ENCODE measurements around the gene NEMF.
"Not testable (repeated sequence)": the region's sequence is repeated elsewhere in the genome, so short reads cannot be mapped to it uniquely, and the experiment has no call there.

Gene NEMF

GRCh38 chr14:49767571-49768300 lies 84.9 kb downstream of the NEMF start, which contains the start of gene KLHDC2:
Gene KLHDC2, plus strand, starts transcription at chr14:49768153. Its CDS starts 316 bp downstream, at chr14:49768469.
- TF ChIP-seq, protein P1, sequence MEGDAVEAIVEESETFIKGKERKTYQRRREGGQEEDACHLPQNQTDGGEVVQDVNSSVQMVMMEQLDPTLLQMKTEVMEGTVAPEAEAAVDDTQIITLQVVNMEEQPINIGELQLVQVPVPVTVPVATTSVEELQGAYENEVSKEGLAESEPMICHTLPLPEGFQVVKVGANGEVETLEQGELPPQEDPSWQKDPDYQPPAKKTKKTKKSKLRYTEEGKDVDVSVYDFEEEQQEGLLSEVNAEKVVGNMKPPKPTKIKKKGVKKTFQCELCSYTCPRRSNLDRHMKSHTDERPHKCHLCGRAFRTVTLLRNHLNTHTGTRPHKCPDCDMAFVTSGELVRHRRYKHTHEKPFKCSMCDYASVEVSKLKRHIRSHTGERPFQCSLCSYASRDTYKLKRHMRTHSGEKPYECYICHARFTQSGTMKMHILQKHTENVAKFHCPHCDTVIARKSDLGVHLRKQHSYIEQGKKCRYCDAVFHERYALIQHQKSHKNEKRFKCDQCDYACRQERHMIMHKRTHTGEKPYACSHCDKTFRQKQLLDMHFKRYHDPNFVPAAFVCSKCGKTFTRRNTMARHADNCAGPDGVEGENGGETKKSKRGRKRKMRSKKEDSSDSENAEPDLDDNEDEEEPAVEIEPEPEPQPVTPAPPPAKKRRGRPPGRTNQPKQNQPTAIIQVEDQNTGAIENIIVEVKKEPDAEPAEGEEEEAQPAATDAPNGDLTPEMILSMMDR (IDR thresholded peaks at IDR 0.05; ENCODE audit: control insufficient read depth, insufficient read depth, low read depth, low read length, missing control alignments): no peak

DNA sequence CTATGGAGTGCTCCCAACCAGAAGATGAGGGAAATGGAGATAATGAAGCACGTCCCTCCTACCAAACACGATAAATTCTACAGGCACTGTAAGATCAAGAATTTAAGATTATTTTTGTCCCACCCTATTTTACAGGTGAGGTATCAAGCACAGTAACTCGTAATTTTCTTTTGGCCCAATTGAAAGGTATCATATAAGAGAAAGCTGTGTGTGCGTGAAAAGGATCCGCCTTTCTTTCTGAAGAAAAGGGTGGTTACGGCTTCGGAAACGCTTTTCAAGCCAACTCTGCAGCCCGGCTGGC lies 85.4 kb downstream of the NEMF start:
- TF ChIP-seq, protein P1 (IDR thresholded peaks at IDR 0.05; ENCODE audit: control insufficient read depth, insufficient read depth, low read depth, low read length, missing control alignments): no peak
- DNase-seq (ENCODE audit: low read depth): no peak
- peak overlapping the region; percentile 93 for H3K4me3 ChIP-seq (ENCODE audit: control insufficient read depth, low read depth, low read length)

More at GRCh38 chr14:49767571-49768300, 84.9 kb downstream of the NEMF start, which contains the start of gene KLHDC2:
- peak within 1 kb of the TSS; percentile 93 for H3K4me3 ChIP-seq (ENCODE audit: control insufficient read depth, low read depth, low read length)
- DNase-seq (ENCODE audit: low read depth): peak; percentile 58

DNA sequence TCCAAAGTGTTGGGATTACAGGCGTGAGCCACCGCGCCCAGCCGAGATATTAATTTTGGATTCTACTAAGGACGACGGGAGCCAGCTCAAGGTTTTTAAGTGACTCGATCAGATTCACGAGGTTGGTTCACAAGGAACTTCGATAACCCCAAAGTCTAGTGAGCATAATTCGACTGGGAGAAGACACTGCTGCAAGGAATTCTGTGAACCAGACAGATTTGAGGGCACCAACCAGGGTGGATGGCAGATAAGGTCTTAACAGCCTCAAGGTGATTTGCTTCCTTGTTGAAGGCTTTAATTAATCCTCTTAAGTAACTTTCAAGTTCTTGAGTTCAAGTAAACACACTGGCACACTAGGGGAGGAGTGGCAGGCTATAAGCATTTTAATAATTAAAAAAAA lies 85.7 kb downstream of the NEMF start:
- H3K4me3 ChIP-seq (ENCODE audit: control insufficient read depth, low read depth, low read length): peak overlapping the region; percentile 93
- no peak for DNase-seq (ENCODE audit: low read depth)
- TF ChIP-seq, protein P1 (IDR thresholded peaks at IDR 0.05; ENCODE audit: control insufficient read depth, insufficient read depth, low read depth, low read length, missing control alignments): no peak

GRCh38 chr14:49761839-49762551 lies 90.6 kb downstream of the NEMF start:
- H3K4me3 ChIP-seq (ENCODE audit: control insufficient read depth, low read depth, low read length): no peak overlapping the region
- no peak for DNase-seq (ENCODE audit: low read depth)
- TF ChIP-seq, protein P1 (IDR thresholded peaks at IDR 0.05; ENCODE audit: control insufficient read depth, insufficient read depth, low read depth, low read length, missing control alignments): no peak

DNA sequence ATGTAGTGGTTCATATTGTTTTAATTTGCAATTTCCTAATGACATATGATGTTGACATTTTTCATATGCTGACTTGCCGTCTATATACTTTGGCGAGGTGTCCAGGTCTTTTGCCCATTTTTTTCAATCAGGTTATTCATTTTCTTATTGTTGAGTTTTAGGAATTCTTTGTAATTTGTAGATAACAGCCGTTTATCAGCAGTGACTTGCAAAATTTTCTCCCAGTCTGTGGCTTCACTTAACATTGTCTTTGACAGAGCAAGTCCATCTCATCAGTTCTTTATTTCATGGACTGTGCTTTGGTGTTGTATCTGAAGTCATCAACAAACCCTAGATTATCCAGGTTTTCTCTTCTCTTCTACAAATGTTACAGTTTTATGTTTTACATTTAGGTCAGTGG lies 97.2 kb downstream of the NEMF start:
- H3K4me3 ChIP-seq (ENCODE audit: control insufficient read depth, low read depth, low read length): no peak overlapping the region
- no peak for DNase-seq (ENCODE audit: low read depth)
- TF ChIP-seq, protein P1 (IDR thresholded peaks at IDR 0.05; ENCODE audit: control insufficient read depth, insufficient read depth, low read depth, low read length, missing control alignments): no peak

- TF ChIP-seq, protein P1 (IDR thresholded peaks at IDR 0.05; ENCODE audit: control insufficient read depth, insufficient read depth, low read depth, low read length, missing control alignments): no peak
- no peak overlapping the region for H3K4me3 ChIP-seq (ENCODE audit: control insufficient read depth, low read depth, low read length)
- DNase-seq (ENCODE audit: low read depth): no peak
Measured at GRCh38 chr14:49754570-49755097, 98.0 kb downstream of the NEMF start.

DNA sequence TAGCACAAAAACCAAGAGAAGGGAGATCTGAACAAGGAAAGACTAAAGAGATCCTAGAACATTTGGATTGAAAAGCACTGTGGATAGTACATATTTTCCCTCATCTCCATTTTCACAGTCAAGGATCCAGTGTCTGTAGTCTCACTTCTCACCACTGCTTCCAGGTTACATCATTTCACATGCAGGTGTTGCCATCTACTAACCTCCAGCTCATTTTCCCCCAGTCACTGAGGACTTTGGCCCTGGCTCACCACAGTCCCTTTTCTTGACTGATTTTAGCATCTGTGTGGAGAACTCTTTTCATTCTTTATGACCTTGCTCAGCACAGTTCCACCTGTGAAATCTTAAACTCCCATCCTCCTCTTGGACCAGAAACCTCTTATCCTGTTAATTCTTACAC lies 106.1 kb downstream of the NEMF start:
- not testable (repeated sequence) for DNase-seq (ENCODE audit: low read depth); H3K4me3 ChIP-seq (ENCODE audit: control insufficient read depth, low read depth, low read length)

All from AG09309 (cell line).